HepG2 (cell line): Measurements from ENCODE around the gene HOXA9. TPM values are rescaled to one million over a fixed set of nuclear protein-coding genes. Genes with fewer than 3 reads are reported as not detected.
A peak's percentile ranks its signal among the peaks of the same experiment; 100 is the strongest.

Experiments used
- ARID5B ChIP-seq: IDR thresholded peaks from 2 replicates; pipeline ENCODE4 v1.4.0; 2020; ENCODE audit warnings: mild to moderate bottlenecking, missing genetic modification reagents
- CEBPB ChIP-seq: IDR thresholded peaks from 2 replicates; pipeline ENCODE4 v1.6.1; 2011; ENCODE audit warnings: low read depth, low read length, improper control_type of control experiment, borderline replicate concordance
- CEBPG ChIP-seq: IDR thresholded peaks from 2 replicates; pipeline ENCODE4 v1.6.1; 2016
- CTCF ChIP-seq: sonication (generic); formaldehyde crosslinking; IDR thresholded peaks from 2 replicates; pipeline ENCODE4 v1.5.0; 2020; ENCODE audit warnings: mild to moderate bottlenecking, missing genetic modification reagents, moderate library complexity
- DNMT1 ChIP-seq: sonication (generic); formaldehyde crosslinking; IDR thresholded peaks from 2 replicates; pipeline ENCODE4 v1.5.1; 2020; ENCODE audit warnings: mild to moderate bottlenecking, missing genetic modification reagents
- FOXK2 ChIP-seq: fragments of 450-650 bp; IDR thresholded peaks from 2 replicates; pipeline ENCODE4 v1.6.1; 2016
- HMG20B ChIP-seq: conservative IDR thresholded peaks from 2 replicates; pipeline ENCODE4 v1.6.1; 2016; ENCODE audit warnings: missing genetic modification reagents, missing compliant biosample characterization
- KDM6A ChIP-seq: IDR thresholded peaks from 2 replicates; pipeline ENCODE4 v1.6.1; 2016; ENCODE audit warnings: low read depth
- MIER3 ChIP-seq: IDR thresholded peaks from 2 replicates; pipeline ENCODE4 v1.6.1; 2016; ENCODE audit warnings: missing compliant biosample characterization, borderline replicate concordance
- MIXL1 ChIP-seq: IDR thresholded peaks from 2 replicates; pipeline ENCODE4 v1.6.1; 2016
- MYC ChIP-seq: sonication (generic); formaldehyde crosslinking; IDR thresholded peaks from 2 replicates; pipeline ENCODE4 v1.9.0; 2021; ENCODE audit warnings: missing genetic modification reagents, borderline replicate concordance
- SALL2 ChIP-seq: sonication (generic); formaldehyde crosslinking; IDR thresholded peaks from 2 replicates; pipeline ENCODE4 v1.8.1; 2023; ENCODE audit warnings: mild to moderate bottlenecking, missing genetic modification reagents, inconsistent platforms
- TFDP2 ChIP-seq: sonication (generic); formaldehyde crosslinking; IDR thresholded peaks from 2 replicates; pipeline ENCODE4 v1.4.0; 2020; ENCODE audit warnings: missing genetic modification reagents
- ZBTB37 ChIP-seq: sonication (generic); formaldehyde crosslinking; IDR thresholded peaks from 2 replicates; pipeline ENCODE4 v1.4.0; 2020; ENCODE audit warnings: mild to moderate bottlenecking, missing genetic modification reagents
- ZNF460 ChIP-seq: sonication (generic); formaldehyde crosslinking; IDR thresholded peaks from 2 replicates; pipeline ENCODE4 v1.5.1; 2020; ENCODE audit warnings: missing genetic modification reagents, mild to moderate bottlenecking, borderline replicate concordance
- ZNF530 ChIP-seq: sonication (generic); formaldehyde crosslinking; IDR thresholded peaks from 2 replicates; pipeline ENCODE4 v1.5.0; 2020; ENCODE audit warnings: low read depth, mild to moderate bottlenecking, missing genetic modification reagents
- ZNF546 ChIP-seq: sonication (generic); formaldehyde crosslinking; conservative IDR thresholded peaks from 2 replicates; pipeline ENCODE4 v1.8.1; 2023; ENCODE audit warnings: mild to moderate bottlenecking, missing genetic modification reagents
- ZNF597 ChIP-seq: sonication (generic); formaldehyde crosslinking; IDR thresholded peaks from 2 replicates; pipeline ENCODE4 v1.5.0; 2020; ENCODE audit warnings: missing genetic modification reagents
- ZSCAN30 ChIP-seq: sonication (generic); formaldehyde crosslinking; IDR thresholded peaks from 2 replicates; pipeline ENCODE4 v1.5.0; 2020; ENCODE audit warnings: mild to moderate bottlenecking, missing genetic modification reagents
- polyA plus RNA-seq, 8 experiments: library from polyadenylated mRNA; depleted of rRNA in 3 of 8; stranded (reverse) in 7 of 8; unstranded in 1 of 8; fragments of >200 nt; fragmentation: Illumina TruSeq in 4 of 8; extraction: Trizol in 4 of 8; gene quantifications; 2 replicates each; pipeline versions ENCODE4 v1.2.1 to v1.2.3, GENCODE V29; 2011 to 2016; ENCODE audit warnings: low read depth in 4 of 8, missing spikeins in 1 of 8, mixed read lengths in 1 of 8; ENCODE audit not compliant: insufficient read depth in 1 of 8
- total RNA-seq, 5 experiments: library from RNA; depleted of rRNA; stranded (reverse); fragments of >200 nt; fragmentation: Illumina TruSeq; extraction: Trizol; gene quantifications; 2 replicates each; pipeline ENCODE4 v1.2.3, GENCODE V29; 2016; ENCODE audit warnings: low read depth in 1 of 5

HOXA9 gene
- total and polyA plus RNA-seq, 2 of the 13 experiments (the other 11 are each of a cell fraction or from before 2014, with no cell fraction given) = not detected

- TF ChIP-seq ZBTB37 (CRISPR knock-in tag) (no peak), DNMT1 (CRISPR knock-in tag) (no peak), CTCF (CRISPR knock-in tag) (no peak), SALL2 (0 out of 2 replicates have a peak, but pooled peaks have one; percentile 16), ZNF530 (CRISPR knock-in tag) (no peak), ZSCAN30 (no peak), ARID5B (CRISPR knock-in tag) (peak; percentile 65), KDM6A (CRISPR knock-in tag) (no peak), TFDP2 (CRISPR knock-in tag) (no peak), FOXK2 (no peak), ZNF460 (CRISPR knock-in tag) (no peak), CEBPG (peak; percentile 96), MIXL1 (no peak), MYC (CRISPR knock-in tag) (no peak), CEBPB (peak; percentile 94), ZNF546 (CRISPR knock-in tag) (no peak), ZNF597 (CRISPR knock-in tag) (no peak), HMG20B (CRISPR knock-in tag) (no peak), MIER3 (CRISPR knock-in tag) (peak; percentile 29; the same call in 1 of the 2 replicates)
These were observed 42.3 kb downstream of the HOXA9 start (continued) for GRCh38 chr7:27123007-27123476.
